ENCODE data around the gene C1orf94.

Gene C1orf94

DNA sequence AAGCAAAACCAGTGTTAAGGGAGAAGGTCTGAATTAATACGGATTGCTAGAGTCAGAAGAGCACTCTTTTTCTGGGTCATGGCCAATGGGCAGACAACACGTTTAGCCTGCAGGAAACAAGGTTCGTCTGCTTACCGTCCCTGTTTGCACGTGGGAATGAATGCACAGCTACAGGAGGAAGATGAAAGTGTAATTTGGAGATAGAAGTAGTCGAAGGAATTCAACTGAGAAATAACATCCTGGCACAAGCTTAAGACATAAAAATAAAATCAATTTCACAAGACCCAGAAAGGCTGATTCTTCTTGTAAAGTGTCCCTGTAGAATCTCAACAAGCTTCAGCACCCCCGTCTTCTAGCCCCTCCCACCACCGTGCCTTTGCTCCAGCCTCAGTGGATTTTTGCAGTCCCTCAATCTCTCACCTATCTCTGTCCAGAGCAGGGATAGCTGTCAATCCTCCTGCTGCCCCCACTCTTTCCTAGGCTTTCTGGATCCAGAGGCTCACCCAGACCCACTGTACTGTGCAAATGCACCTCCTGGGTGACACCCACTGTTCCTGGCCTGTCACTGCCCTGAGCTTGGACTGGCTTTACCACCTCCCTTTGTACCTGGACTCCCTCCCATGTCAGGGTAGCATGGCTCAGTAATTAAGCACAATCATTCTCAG is 60.6 kb downstream of the C1orf94 start:
- TF ChIP-seq, protein P1, sequence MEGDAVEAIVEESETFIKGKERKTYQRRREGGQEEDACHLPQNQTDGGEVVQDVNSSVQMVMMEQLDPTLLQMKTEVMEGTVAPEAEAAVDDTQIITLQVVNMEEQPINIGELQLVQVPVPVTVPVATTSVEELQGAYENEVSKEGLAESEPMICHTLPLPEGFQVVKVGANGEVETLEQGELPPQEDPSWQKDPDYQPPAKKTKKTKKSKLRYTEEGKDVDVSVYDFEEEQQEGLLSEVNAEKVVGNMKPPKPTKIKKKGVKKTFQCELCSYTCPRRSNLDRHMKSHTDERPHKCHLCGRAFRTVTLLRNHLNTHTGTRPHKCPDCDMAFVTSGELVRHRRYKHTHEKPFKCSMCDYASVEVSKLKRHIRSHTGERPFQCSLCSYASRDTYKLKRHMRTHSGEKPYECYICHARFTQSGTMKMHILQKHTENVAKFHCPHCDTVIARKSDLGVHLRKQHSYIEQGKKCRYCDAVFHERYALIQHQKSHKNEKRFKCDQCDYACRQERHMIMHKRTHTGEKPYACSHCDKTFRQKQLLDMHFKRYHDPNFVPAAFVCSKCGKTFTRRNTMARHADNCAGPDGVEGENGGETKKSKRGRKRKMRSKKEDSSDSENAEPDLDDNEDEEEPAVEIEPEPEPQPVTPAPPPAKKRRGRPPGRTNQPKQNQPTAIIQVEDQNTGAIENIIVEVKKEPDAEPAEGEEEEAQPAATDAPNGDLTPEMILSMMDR (IDR thresholded peaks at IDR 0.05) = no peak
- Histone ChIP-seq H3K27ac (no peak overlapping the region), H3K36me3 (no peaks in the 10 kb centered on the region), H3K9me3 (no peaks in the 10 kb centered on the region), H3K4me3 (ENCODE audit: low read depth in 1 of 2, low read length in 1 of 2) (no peak overlapping the region), H3K27me3 (no peaks in the 10 kb centered on the region), H3K4me1 (ENCODE audit: control insufficient read depth in 1 of 2, insufficient read depth in 1 of 2, low read depth in 1 of 2, low read length in 1 of 2) (no peaks in the 10 kb centered on the region)

DNA sequence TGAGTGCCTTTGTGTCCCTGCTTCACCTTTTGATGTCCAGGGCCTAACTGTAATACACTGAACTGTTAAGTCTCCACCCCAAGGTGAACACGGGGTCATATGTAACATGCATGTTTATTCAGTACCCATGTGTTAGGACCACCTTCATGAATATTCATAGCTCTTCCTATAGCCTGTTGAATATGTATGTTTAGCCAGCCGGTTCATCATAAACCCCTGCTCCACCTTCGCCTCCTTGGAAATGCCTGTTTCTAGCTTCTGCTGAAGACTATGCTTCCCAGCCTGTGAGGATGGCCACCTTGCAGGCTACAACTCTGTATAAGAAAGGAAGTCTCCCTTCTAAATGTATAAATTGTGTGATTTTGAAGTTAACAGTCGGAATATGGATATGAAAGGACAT is 69.3 kb downstream of the C1orf94 start:
- TF ChIP-seq, protein P1 (IDR thresholded peaks at IDR 0.05) = no peak
- Histone ChIP-seq H3K9me3 (no peaks in the 10 kb centered on the region), H3K27me3 (peaks cover 23% of the 10 kb centered on the region), H3K4me1 (ENCODE audit: control insufficient read depth in 1 of 2, insufficient read depth in 1 of 2, low read depth in 1 of 2, low read length in 1 of 2) (no peaks in the 10 kb centered on the region), H3K27ac (no peak overlapping the region), H3K4me3 (ENCODE audit: low read depth in 1 of 2, low read length in 1 of 2) (no peak overlapping the region), H3K36me3 (no peaks in the 10 kb centered on the region)

DNA sequence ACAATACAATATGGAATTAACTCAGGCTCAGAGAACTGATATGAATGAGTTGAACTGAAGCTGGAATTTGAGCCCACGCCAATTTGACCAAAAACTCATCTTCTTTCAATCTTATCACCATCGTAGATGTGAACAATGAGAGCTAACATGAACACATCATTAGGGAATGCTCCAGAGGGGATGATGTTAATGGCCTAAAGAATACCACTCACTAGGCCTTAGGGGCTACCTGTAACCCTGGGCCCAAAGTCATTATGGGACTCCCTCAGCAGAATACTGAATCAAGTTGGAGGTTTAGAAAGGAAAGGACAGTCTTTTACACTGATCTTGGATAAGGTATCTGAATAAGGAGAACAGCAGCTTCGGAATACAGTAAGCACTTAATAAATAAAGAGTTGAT is 73.6 kb downstream of the C1orf94 start:
- H3K36me3 ChIP-seq = no peaks in the 10 kb centered on the region
- H3K4me3 ChIP-seq (ENCODE audit: low read depth in 1 of 2, low read length in 1 of 2) = no peak overlapping the region

DNA sequence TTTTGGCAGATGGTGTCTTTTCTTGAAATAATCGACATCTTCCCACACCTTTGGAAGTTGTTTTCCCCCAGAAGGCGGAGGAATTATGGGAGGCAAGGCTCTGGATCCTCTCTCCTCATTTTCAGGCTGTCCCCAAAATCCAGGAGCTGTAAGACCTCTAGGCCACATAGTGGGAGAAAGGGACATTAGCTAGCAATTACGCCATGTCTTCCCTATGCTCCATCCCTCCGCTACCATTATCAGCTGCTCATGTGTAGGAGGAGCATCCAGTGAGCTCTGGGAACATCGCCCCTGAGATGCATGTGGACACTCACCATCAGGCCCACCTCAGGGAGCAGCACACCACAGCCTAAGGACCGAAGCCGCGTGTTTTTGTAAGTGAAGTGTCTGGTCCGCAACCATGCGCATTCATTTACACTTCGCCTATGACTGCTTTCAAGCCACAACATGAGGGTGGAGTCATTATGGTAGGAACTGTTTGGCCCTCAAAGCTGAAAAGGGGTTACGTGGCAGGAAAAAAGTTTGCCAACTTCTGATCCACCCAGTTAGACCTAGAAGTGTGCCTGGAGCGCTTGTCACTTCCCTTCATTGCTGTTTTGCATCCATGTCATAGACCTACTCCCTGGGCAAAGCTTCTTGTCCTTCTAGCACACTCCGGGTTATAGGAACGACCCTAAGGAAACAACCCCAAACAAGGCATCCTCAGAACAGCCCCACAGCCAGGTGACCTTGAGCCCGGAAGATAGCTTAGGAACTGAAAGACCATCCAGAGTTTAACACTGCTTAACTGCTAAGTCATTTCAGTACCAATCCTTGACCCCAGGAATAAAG is 85.5 kb downstream of the C1orf94 start:
- Histone ChIP-seq H3K36me3 (no peaks in the 10 kb centered on the region), H3K27ac (no peak overlapping the region), H3K27me3 (peaks cover 17% of the 10 kb centered on the region), H3K4me1 (ENCODE audit: control insufficient read depth in 1 of 2, insufficient read depth in 1 of 2, low read depth in 1 of 2, low read length in 1 of 2) (no peaks in the 10 kb centered on the region), H3K9me3 (no peaks in the 10 kb centered on the region), H3K4me3 (ENCODE audit: low read depth in 1 of 2, low read length in 1 of 2) (no peak overlapping the region)
- TF ChIP-seq, protein P1 (IDR thresholded peaks at IDR 0.05) = no peak

More for the DNA sequence above, 73.6 kb downstream of the C1orf94 start:
- peaks cover 19% of the 10 kb centered on the region for H3K27me3 ChIP-seq
- TF ChIP-seq, protein P1 (IDR thresholded peaks at IDR 0.05) = no peak
- no peaks in the 10 kb centered on the region for H3K4me1 ChIP-seq (ENCODE audit: control insufficient read depth in 1 of 2, insufficient read depth in 1 of 2, low read depth in 1 of 2, low read length in 1 of 2)
- H3K27ac ChIP-seq = no peak overlapping the region
- H3K9me3 ChIP-seq = no peaks in the 10 kb centered on the region

DNA sequence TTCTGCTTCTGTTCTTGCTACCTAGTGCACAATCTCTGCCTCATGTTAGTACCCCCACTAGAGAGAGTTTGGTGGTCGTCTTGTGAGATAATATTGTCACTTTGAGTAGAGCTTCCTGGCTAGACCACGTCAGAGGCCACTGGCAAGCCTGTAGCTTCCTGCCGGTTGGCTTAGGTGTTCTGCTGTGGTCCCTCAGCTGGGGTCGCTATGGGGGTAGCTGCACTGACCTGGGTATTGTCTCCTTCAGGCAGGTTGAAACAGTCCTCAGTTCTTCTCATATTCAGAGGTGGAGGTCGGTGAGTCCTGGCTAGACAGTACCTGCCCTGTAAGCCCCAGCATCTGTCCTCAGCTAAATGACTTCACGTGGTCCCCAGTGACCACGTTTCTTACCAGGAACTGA is 86.2 kb downstream of the C1orf94 start:
- TF ChIP-seq, protein P1 (IDR thresholded peaks at IDR 0.05) = no peak
- H3K9me3 ChIP-seq = no peaks in the 10 kb centered on the region
- peaks cover 17% of the 10 kb centered on the region for H3K27me3 ChIP-seq
- no peak overlapping the region for H3K27ac ChIP-seq
- H3K4me3 ChIP-seq (ENCODE audit: low read depth in 1 of 2, low read length in 1 of 2) = no peak overlapping the region
- H3K4me1 ChIP-seq (ENCODE audit: control insufficient read depth in 1 of 2, insufficient read depth in 1 of 2, low read depth in 1 of 2, low read length in 1 of 2) = no peaks in the 10 kb centered on the region
- no peaks in the 10 kb centered on the region for H3K36me3 ChIP-seq

Data from neutrophil (primary cell).